GM21737 (cell line): ENCODE measurements around the gene VEGFB.

Source experiments
- ATAC-seq: cut with Tn5 transposase; IDR thresholded peaks from one replicate; pipeline ENCODE4 v1.9.1; 2021; ENCODE audit warnings: mild to moderate bottlenecking, moderate library complexity; ENCODE audit not compliant: unreplicated experiment

The VEGFB gene

DNA sequence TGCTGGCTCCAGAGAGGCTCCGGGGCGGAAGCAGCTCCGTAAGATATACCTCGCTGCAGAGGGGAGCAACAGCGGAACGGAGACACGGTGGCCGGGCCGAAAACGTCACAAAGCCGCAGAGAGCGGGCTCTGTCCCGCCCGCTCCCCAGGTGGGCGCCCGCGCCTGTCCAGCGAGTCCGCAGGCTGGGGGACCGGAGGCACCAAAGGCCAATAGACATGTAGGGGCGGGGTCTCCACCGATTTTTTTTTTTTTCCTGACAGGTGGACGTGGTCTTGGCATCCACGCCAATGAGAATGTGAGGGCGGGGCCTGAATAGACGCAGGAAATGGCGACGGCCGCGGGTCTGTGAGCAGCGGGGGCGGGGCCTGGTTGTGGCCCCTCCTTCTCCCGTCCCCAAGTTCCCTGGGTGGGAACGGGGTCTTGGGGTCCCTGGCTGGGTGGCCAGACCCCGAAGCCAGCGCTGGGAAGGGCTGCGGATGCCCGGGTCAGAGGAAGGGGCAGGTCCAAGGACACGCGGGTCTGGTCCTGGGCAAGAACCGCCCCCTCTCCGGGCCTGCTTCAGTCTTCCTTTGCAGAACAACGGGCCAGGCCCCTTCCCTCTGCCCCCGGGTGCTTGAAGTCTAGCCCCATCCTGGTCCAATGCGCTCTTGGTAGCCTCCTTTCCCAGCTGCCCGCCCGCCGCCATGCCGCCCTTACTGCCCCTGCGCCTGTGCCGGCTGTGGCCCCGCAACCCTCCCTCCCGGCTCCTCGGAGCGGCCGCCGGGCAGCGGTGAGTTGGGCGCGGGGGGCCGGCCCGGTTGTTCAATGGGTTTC lies 4.0 kb upstream of the VEGFB start, which contains the start of gene DNAJC4:
DNAJC4 (plus strand) TSS at position 378 of the 814 bp plus-strand sequence; CDS start at position 685, 307 bp downstream.
- ATAC-seq: peak; percentile 48

DNA sequence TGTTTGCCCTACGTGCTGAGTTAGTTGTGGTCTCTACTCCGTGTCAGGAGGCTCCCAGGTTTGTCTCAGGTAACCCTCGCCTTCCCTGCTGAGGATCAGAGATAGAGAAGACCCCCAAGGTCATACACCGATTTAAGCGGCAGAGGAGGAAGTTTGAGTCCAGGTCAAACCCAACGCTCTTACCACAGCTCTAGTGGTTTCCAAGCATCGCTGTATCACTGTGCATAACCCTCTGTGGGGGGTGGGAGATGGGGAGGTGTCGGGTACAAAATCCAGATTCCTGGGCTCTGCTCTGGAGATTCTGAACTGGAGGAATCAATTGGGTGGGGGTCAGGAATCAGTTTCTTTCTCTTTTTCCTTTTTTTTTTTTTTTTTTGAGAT lies 3.4 kb upstream of the VEGFB start:
- ATAC-seq: no peak

DNA sequence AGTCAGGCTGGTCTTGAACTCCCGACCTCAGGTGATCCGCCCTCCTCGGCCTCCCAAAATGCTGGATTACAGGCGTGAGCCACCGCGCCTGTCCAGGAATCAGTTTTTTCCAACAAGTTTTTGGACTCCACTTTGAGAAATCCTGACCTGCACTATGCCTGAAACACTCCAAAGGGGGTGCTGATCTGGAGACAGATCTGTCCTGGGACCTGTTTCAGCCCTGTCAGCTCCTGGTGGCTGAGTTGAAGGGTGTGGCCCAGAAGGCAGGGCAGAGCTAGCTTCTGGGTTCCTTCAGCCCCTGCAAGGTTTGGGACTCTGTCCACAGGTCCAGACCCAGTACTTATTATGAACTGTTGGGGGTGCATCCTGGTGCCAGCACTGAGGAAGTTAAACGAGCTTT lies 2.8 kb upstream of the VEGFB start:
- no peak for ATAC-seq

DNA sequence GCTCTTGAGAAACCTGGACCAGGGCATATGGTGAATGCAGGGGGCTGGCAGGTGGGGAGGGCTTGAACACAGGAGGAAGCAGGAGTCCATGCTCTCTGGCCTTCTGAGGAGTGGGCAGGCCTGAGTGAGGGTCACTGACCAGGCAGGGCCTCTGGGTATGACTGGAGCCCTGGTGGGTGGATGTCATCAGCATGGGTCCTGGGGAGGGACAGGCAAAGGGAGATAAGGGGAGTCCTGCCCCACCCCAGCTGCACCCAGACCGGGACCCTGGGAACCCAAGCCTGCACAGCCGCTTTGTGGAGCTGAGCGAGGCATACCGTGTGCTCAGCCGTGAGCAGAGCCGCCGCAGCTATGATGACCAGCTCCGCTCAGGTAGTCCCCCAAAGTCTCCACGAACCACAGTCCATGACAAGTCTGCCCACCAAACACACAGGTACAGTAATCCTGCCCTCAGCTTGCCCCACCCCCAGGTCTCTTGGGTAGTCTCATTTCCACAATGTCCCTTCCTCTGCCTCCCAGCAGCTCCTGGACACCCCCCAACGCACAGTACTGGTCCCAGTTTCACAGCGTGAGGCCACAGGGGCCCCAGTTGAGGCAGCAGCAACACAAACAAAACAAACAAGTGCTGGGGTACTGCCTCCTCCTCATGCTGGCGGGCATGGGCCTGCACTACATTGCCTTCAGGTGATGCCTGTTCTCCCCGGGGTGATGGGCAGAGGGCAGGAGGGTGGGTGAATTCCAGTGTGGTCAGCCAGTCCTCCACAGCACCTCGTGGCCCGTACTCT lies 2.0 kb upstream of the VEGFB start:
- no peak for ATAC-seq

DNA sequence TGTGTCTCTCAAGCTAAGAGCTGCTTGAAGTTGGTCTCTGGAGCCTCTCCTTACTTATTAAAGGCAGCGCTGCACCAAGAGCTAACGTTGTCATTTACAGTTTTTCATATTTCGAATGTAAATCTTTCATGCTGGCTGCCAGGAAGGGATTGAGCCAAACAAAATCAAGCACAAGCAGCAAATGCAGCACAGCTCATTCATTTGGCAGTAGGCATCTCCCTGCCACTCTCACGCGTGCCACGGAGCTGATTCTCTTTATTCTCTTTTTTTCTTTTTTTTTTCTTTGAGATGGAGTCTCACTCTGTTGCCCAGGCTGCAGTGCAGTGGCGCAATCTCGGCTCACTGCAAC lies 1.4 kb upstream of the VEGFB start:
- no peak for ATAC-seq

DNA sequence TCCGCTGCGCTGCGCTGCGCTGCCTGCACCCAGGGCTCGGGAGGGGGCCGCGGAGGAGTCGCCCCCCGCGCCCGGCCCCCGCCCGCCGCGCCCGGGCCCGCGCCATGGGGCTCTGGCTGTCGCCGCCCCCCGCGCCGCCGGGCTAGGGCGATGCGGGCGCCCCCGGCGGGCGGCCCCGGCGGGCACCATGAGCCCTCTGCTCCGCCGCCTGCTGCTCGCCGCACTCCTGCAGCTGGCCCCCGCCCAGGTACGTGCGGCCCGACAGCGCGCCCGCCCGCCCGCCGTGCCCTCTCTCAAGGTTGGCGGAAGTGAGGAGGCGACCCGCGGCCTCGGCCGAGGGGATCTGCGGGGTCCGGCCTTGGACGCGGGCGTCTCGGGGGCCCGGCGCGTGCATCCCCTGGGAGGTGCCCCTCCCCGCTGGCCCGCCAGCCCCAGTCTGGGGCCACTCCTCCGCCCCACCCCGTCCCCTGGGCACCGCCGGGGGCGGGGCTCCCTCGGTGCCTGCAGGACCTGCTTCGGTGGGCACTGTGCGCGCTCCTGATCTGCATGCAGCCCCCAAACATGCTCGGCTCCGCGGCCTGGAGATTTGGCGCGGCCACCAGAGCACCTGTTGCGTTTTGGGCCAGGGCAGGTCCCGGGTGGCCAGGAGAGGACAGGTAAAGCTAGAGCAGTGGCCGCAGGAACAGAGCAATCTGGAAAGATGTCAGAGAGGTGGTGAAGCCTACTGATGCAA lies 429 bp downstream of the VEGFB start:
- no peak for ATAC-seq

DNA sequence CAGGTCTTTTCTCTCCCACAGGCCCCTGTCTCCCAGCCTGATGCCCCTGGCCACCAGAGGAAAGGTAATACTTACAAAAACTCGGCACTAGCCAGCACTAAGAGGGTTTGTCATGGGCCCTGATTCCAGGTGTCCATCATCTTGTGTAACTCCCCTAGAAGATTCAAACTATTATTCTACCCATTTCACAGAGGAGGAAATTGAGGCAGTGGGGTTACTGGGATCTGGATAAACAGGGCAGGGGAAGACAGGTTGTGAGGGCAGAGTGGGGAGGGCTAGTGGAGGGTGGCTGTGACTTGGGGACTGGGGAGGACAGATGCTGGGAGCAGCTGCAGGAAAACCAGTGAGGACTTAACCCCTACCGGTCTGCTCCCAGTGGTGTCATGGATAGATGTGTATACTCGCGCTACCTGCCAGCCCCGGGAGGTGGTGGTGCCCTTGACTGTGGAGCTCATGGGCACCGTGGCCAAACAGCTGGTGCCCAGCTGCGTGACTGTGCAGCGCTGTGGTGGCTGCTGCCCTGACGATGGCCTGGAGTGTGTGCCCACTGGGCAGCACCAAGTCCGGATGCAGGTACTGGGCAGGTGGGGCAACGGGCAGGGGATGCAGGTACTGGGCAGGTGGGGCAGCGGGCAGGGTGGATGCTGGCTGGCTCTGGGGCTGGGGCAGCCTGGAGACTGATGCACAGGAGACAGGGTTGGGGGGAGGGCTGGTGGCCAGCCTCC lies 1.2 kb downstream of the VEGFB start:
- ATAC-seq: no peak

DNA sequence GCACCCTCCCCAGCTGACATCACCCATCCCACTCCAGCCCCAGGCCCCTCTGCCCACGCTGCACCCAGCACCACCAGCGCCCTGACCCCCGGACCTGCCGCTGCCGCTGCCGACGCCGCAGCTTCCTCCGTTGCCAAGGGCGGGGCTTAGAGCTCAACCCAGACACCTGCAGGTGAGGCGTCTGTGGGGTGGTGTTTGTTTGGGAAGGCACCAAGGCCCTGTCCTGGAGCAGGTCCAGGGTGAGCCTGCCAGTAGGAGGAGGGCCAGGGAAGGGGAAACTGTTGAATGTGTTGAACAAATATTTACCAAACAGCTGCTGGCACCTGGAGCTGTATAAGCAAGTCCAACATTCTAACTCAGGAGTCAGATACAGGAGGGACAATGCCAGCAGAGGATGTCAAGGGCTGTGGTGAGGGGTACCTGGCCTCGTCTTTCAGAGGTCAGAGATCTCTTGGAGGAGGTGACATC lies 3.1 kb downstream of the VEGFB start:
- ATAC-seq: no peak

DNA sequence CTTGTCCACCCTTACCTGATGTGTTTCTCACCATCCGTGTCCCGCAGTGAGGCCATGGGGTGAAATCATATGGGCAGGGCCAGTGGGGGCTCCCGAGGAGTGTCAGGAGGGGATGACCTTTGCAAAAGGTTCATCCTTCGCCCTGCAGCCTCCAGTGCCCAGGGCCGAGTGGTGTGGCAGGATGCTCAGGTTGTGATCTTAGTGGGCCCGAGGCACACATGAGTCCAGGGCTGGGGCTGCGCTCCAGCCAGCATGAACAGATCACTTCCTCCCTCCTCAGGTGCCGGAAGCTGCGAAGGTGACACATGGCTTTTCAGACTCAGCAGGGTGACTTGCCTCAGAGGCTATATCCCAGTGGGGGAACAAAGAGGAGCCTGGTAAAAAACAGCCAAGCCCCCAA lies 3.7 kb downstream of the VEGFB start:
- no peak for ATAC-seq

DNA sequence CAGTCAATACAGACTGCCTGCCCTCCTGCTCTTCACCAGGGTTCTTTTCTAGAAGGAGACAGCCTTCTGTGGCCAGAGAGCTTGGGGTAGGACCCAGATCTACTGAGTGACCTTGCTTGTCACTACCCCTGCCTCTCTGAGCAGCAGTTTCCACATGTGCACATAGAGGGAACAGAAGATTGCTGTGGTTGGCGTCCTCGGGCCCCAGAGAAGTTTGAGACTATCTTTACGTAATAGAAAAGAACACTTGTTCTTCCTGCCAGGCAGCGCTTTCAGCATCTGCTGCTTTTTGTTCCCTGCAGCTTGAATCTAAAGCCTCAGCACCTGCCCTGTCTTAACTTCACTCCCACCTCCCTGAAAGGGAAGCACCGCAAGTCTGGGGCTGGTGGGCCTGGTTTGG lies 4.6 kb downstream of the VEGFB start:
- ATAC-seq: no peak

DNA sequence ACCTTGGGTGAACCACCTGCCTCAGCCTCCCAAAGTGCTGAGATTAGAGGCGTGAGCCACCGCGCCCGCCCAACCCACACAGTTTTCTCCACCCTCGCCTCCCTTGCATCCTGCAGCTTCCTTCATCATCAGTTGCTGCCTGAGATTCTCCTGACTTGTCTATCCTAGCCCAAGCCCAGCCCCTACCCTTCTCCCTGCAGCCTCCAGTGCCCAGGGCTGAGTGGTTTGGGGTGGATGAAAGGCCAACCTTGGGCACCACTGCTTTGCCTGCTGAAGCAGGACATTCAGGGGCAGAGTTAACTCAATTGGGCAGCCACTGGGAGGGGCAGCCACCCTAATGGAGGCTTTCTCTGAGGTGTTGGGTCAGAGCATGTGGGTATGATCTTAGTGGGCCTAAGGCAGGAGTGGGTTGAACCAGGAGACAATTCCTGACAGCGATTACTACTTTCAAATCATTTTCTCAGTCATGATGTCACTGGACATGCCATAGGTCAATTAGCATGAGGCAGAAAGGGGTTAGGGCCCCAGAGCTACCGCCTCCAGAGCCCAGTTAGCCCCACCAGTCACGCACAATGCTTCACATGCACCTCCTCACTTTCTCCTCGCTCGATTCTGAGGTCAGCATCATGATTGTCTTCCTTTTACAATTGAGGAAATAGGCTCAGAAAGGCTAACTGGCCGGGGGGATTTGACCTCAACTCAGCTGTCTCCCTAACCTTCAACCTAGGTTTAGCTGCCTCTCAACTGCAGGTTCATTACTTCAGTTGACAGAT lies 5.5 kb downstream of the VEGFB start:
- peak; percentile 14 for ATAC-seq

DNA sequence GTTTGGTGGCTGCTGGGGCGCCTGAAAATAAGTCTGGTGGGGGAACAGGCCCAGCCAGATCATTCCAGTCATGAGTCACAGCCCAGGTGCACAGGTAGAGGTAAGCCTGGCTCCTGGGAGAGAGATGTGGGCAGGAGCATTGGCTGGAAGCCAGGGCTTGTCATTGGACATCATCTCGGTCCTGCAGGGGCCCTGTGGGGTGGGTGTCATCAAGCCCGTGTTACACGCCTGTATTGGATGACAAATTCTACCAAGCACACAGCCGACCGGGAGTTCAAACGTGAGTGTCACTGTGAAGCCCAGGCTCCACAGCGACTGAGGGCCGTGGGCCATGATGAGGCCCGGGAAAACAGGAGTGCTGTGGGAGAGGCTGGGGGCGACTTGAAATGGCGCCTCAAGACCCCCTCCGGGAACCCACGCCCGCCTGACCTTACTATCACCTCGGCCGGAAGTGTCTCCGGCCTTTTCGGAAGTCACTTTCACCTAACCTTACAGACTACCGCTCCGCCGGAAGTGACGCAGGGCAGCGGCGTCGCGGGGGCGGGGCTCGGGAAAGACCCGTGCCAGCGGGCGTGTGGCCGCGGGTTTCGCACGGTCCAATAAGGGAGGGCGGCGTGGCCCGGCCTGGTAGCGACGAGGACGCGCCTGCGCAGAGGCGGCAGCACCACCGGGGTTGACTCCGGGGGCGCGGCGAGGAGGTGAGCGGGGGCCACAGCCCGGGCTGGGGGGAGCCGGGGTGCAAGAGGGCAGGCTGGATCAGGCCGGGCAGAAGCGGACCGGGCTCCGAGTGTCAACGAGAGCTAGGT lies 6.3 kb downstream of the VEGFB start, which contains the start of gene FKBP2:
FKBP2 (plus strand) TSS at position 661 of the 806 bp plus-strand sequence. CDS start 1,293 bp downstream, outside the sequence.
- peak; percentile 40 for ATAC-seq

DNA sequence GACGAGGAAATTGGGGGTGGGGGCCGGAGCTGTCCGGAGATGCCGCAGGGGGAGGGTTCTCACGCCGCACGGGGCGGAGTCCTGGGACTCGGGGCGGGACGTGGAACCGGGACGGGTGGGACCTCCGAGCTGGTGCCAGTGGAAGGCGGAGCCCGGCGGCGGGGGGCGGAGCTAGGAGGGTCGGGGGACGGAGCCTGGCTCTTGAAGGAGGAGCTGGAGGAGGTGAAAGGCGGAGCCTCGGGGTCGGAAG lies 6.8 kb downstream of the VEGFB start:
- ATAC-seq: peak; percentile 57

DNA sequence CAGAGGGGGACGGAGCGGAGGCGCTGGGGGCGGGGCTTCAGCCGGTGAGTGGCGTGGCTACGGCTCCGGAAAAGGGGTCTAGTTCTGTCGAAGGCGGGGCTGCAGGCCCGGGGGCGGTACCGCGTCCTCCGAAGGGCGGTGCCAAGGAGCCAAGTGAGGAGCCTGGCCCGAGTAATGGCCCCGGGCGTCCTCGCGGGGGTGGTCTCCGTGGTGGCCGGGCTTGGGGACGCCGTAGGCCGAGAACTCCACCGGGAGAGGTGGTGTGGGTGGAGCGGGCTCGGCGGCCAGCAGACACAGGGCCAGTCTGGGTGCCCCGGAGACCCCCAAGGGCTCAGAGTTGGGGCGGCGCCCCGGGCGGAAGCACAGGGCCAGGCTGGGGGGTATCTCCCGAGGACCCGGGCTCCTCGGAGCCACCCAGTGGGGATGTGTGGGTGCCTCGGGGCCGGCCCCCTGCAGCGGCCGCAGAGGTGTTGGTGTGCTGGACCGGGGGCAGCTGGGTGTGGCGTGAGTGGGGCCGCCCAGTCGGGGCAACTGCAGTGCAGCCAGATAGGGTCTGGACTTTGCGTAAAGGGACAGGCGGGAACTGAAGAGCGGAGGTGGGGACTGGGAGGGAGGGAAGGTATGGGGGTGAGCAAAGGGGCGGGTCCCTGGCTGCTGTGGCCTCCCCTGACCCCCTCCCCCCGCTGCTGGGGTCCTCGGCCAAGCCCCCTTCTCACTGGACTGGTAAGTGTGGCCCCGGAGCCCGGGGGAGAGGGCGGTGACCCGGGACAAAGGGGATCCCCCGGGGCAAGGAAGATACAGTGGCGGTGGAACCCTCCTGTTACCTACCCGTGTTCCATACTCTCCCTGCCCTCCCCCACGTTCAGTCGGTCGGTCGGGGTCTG lies 7.3 kb downstream of the VEGFB start:
- ATAC-seq: peak; percentile 6

DNA sequence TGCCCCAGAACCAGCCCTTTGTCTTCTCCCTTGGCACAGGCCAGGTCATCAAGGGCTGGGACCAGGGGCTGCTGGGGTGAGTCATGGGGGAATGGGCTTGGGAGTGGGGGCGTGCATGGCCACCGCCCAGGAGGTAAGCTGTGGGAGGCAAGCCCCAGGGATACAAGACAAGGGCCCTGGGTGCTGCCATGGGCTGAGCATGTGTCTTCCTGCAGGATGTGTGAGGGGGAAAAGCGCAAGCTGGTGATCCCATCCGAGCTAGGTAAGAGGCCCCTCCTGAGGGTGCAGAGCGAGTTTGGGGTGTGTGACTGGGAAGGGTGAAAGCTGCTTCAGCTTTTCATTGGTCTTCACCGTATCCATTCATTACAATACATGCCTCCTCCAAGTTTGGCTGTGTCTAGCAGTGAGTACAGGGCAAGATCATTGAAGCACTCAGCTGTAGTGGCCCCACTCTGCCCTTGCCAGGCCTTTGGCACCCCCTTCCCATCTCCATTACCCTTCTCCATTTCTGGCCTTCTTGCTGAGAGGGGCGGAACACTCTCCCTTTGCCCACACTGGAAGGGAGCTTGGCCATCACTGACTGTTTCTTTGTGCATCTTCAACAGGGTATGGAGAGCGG lies 9.0 kb downstream of the VEGFB start:
- ATAC-seq: no peak

DNA sequence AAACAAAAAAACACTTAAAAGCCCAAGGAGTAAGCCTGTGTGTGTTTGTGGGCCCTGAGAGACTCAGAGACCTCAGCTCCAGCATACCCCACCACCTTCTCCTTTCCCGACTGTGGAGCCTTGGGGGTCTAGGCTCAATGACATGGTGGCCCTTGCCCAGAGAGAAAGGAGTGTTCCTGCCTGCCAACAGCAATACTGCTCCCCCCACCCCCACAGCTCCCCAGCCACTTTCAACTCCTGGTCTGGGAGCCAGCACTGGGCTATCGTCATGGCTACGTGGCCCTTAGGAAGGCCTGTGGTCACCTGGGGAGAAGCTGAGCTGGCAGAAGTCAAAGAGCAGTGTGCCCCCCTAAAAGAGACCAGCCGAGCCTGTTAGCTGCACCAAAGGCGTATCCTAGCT lies 9.7 kb downstream of the VEGFB start:
- ATAC-seq: no peak

DNA sequence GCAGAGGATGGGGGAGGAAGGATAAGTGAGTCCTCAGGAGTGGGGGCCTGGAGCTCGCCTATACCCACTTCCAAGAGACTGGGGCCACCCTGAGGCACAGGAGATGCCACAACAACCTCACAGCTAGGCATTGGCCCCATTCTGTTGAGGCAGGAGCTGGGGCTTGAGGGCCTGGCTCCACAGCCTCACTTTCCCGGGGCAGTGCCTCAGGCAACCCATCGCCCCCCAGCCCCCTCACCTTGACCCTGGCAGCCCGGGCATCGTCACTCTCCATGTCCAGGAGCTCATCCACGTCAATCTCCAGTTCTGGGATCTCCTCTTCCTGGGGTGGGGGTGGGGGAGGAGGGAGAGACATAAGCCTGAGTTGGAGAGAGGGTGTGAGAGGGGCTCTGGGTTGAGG lies 10.6 kb downstream of the VEGFB start:
- ATAC-seq: no peak

DNA sequence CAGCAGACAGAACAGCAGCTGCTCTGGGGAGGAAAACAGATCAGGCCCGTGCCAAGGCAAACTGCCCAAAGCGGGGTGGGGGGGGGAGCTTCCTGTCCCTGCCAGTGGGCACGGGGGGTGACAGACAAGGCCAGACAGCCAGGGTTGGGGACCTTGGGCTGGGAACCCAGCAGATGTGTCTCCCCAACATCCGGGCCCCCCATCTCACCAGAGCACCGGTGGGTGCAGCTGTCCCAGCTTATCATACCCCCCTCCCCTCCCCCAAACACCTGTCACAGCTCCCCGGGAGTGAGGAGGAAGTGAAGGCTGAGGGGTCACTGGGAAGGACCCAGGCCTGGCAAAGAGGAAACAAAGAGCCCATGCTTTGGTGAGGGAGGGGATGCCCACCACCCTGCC lies 11.0 kb downstream of the VEGFB start:
- ATAC-seq: no peak
